GM21723 (cell line): Measurements from ENCODE around the gene SMAD2.

Source experiments
- ATAC-seq: cut with Tn5 transposase; IDR thresholded peaks from one replicate; pipeline ENCODE4 v1.9.1; 2021; ENCODE audit warnings: mild to moderate bottlenecking, moderate library complexity; ENCODE audit not compliant: unreplicated experiment

Gene SMAD2

DNA sequence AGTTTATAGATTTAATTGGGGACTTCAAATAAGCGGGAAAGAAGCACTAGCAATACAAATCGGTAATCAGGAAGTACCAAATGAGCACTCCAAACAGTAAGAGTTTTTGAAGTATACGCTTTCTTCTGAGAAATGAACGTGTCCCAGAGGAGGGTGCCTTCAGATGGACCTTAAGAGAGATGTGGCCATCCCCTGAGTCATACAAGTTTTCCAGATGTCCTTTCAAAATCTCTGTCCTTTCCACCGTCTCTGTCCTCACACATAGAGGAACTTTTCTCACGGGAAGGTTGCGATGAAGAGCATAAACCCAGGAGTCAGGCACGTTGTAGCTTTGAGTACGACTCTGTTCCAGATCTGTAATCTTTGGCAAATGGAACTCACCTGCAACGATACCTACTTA lies 1.7 kb upstream of the SMAD2 start:
- no peak for ATAC-seq

DNA sequence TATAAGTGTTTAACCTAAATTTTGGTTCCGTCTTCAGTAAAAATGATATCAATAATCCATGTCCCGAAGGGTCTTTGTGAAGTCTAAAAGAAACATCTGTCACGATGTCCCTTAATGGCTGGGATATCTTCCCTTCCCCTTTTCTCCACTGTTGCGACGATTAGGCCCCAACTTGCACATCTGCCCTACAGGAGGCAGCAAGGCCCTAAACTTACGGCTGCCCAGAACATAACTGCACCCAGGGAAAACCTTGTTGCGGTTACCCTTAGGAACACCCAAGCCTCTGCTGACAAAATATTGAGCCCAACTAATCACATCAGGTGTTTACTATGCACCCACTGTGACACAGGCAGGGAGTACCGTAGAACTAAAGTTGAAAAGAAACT lies 1.3 kb upstream of the SMAD2 start:
- no peak for ATAC-seq

DNA sequence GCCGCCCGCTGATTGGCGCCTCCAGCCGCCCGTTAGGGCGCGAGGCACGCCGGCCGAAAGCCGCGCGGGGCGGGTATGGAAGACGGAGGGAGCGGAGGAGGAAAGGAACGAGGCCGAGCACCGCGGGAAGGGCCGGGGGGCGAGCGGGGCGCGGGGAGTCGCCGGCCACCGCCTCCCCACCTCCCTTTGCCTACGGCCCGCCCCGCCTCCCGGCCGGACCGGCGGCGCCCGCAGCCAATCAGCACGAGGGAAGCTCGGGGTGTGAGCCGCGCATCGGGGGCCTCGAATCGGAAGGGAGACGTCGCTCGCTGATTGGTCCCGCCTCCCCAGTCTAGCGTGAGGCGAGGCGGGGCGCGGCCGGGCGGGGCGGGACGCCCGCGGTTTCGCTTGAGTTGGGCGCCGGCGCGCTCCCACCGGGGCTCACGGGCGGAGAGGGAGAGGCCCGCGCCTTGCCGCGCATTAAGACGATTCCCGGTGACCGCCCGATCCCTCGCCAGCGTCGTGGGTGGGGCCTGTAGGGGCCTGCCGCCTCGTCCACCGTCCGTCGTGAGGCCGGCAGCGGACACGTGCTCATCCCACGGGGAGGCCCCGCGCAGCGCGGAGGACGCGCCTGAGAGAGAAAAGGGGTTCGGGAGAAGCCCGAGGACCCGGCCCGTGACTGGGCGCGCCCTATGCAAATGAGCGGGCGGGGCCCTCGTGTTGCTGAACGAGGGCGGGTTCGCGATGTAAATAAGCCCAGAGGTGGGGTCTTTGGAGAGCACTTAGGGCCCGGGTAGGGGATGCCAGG lies 665 bp upstream of the SMAD2 start:
- peak; percentile 85 for ATAC-seq

DNA sequence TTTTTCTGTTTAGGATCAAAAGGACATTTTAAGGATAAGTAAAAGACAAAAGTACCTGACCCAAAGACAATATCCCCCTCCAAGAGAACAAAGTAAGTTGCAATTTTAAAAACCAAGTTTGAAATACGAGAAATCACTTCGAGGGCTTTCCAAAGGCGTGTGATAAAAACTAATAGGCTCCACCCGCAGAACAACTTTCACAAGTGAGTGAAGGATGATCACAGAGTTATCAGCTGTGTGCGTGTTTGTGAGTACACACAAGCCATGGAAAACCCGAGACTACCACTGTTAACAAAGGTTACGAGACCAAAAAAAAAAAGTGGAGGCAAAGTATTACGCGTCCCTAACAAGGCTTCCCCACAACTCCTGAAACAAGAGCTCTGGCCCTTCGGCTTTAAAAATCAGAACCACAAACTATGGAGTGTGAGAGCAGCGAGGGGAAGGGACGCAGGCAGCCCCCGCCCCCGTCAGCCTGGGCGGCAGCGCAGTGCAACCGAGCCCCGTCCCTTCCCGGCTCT lies 719 bp downstream of the SMAD2 start:
- ATAC-seq = no peak

DNA sequence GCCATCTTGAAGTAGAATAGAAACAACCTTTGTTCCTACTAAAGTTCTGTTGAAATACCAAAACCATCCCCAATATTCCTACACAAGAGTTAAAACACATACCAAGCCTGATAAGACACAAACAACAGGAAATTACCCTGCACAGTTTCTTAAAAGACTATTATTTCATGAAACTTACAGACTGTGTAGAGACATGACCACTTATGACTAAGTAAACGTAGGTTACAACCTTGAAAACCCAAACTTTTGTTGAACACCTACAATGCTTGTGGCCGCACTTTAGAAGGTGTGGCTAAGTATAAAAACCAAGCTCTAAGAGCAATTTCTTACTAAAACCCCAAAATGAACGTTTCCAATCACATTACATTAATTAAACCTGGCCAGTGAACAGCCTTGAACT lies 2.0 kb downstream of the SMAD2 start:
- ATAC-seq = no peak

DNA sequence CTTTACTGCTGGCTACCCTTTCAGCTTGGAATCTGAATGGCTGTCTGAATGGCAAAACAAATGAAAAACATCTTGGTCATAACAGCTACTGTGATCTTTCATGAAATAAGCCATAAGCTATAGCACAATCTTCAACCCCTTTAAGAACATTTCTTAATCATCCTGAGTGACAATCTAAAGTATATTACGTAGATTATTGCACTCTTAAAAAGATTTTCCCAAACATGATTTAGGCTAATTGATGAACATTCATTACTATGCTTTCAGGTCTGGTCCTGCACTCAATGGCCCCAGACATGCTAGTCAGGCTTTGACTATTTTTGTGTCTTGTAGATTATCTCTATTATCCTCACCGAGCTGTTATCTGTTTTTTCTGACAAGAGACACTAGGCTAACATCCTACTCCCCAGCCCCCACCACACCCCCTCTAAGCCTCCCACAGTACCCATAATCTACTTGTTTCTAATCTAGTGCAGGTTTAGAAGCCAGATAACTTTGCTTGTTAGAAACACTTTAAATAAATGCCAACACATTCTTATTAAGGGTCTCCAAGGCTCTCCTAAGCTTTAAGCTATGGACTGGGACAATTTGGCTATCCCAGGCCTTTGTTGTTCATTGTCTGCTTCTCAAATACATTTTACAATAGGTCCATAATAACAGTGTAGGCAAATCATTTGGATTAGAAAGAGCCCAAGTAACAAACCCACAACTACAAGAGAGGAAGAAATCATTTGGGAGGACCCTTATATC lies 4.2 kb downstream of the SMAD2 start:
- no peak for ATAC-seq

DNA sequence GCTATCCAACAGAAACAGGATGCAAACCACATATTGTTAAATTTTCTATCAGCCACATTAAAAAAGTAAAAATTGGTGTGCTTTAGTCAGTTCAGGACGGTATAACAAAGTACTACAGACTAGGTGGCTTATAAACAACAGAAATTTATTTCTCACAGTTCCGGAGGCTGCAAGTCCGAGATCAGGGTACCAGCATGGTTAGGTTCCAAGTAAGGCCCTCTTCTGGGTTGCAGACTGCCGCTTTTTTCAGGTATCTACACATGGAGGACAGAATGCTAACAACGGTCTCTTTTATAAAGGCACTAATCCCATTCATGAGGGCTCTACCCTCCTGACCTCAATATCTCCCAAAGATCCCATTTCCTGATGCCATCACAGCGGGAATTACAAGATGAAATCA lies 10.5 kb downstream of the SMAD2 start:
- ATAC-seq = no peak

DNA sequence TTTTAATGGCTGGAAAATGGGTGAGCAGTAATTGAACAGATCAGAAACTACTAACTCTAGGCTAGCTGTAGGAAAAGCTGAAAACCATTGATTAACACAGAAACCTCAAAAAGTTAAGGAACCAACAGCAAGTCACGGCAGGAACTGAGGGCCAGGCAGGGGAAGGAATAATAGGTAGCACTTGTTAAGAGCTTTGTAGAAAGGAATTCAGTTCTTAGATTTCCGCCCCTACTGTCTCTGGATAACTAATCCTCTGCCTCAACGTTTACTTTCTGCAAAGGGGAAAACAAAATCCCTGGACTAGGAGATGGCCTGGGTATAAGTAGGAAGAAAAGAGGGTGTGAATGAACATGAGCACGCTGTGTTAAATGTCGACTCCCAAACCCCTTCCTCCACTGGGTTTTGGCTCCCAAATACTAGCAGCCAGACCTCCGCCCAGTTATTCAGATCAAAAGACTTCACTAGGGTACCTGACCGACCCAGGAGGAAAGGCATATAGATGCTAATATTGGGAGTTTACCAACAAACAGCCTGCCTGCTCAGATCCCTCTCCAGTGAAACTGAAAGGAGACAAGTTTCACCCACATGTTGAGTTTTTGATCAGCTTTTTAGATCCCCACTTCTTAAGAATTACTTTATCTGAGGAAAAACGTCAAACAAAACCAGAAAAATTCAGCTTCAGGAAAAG lies 12.4 kb downstream of the SMAD2 start:
- ATAC-seq = peak; percentile 59

DNA sequence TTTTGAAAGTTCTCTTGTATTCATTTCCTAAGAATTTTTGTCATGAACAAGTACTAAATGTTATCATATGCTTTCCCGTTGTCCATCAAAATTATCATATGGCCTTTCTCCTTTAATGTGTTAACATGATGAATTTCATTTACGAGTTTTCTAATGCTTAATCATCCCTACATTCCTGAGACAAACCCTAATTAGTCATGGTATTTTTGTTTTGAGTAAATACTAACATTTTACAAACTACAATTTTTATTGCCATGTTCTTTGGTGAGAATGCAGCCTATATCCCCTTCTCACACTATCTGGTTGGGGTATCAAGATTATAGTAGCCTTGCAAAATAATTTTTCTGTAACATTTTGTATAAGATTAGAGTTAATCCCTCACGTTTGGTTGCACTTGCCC lies 14.5 kb downstream of the SMAD2 start:
- ATAC-seq = no peak

DNA sequence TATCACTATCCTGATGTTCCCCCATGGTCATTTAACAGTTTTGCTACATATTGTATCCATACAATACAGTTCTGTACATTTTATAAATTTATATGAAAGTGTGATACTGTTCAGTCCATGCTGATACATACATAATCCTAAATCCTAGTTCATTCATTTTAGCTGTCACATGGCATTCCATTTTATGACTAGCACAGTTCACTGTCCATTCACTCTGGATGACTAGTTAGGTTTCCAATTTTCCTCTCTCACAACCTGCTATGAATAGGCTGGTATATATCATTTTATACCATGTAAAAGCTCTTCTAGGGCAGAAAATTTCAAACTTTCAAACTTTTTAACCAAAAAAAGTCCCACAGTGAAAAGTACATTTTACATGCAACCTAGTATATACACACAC lies 15.2 kb downstream of the SMAD2 start:
- no peak for ATAC-seq

DNA sequence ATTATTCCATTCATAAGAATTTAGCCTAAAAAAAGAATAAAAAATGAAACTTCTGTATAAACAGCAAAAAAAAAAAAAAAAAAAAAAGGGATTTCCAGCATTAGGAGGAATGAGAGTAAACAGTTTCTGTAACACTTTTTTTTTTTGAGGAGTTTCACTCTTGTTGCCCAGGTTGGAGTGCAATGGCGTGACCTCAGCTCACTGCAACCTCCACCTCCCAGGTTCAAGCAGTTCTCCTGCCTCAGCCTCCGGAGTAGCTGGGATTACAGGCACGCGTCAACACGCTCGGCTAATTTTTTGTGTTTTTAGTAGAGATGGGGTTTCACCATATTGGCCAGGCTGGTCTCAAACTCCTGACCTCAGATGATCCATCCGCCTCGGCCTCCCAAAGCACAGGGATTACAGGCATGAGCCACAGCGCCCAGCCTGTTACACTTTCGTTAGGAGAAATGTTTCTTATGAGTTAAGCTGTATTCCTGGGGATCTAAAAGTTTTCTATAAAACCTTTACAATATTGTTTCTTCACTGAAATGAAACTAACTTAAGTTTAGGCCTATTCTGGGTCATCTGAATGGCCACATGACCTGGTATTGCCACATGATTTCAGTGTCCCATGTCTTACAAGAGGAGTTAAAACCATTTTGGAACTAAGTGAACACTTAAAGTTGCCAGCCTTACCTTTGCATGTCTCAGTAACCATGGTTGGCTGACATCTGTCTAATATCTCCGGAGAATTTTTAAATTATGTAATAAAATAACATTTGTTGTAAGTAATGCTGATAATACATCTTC lies 17.5 kb downstream of the SMAD2 start:
- ATAC-seq = no peak

DNA sequence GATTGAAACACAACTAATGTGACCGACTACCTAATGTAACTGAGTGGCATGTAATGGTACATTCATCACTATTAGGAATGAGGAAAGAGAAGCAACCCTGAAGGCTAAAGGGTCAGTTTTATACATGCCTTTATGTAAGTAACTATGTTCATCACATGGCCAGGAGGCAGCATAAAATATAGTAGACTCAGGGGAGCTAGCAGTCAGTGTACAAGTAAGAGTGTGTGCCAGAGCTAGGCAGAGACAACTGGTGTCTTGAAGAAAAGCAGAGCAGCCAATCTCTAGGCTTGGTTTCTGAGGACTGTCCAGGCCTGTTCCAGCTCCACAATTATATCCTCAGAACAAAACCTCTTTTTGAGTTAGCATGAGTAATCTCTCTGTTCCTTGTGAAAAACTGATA lies 18.1 kb downstream of the SMAD2 start:
- no peak for ATAC-seq

DNA sequence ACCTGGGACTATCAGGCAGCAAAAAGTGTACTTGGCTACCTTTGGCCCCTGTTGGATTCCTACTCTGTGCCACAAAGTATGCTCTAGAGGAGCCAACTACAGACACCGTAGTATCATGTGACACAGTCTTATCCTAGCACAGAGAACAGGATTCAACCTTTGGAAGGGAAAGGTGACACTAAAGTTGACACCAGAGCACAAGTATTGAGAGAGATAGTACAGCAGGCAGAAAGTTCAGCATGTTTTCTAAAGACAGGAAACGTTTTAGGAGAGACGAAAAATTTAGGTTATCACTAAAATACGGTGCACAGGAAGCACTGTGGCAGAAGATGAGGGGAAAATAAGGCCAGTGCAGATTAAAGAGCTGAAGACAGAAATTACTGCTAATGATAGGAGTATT lies 18.6 kb downstream of the SMAD2 start:
- no peak for ATAC-seq

DNA sequence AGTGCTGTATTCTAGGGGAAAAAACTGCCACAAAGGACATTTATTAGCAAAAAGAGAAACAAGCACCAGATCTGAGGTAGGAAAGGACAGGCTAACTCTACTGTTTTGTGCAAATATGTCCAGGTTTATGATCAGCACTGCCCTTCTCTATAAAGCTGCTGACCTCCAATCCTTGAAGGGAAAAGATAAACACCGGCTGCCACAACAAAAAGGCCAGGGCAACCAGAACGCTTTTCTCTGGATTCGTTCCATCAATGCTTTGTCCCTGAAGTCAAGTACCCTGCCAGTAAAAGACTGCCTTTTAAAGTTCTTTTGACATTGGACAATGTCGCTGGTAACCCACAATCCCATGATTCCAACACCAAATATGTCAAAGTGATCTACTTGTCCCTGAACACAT lies 21.0 kb downstream of the SMAD2 start:
- no peak for ATAC-seq

DNA sequence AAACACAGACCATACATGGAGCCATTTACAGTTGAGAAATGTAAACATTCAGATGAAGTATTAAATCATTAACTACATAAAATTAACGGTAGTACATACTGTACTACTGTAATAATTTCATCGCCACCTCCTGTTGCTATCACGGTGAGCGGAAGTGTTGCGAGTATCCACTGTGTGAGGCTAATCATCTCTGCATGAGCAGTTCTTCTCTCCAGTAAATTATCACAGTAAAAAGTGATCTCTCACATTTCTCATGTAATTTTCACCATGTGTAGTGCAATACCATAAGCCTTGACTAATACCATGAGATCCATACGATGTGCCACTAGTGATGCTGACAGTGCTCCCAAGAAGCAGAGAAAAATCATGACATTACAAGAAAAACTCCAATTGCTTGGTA lies 21.9 kb downstream of the SMAD2 start:
- no peak for ATAC-seq

DNA sequence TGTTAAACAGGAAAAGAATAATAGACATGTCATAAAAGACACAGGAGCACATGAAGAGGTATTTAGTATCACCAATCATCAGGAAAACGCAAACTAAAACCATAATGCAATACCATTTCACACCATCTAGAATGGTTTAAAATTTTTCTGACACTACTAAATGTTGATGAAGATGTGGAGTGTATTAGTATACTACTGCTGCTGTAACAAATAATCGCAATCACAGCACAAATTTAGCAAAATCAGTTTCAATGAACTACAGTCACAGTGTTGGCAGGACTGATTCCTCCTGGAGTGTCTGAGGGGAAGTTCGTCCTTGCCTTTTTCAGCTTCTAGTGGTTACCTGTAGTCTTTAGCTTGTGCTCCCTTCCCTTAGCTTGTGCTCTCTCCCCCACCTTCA lies 24.1 kb downstream of the SMAD2 start:
- no peak for ATAC-seq

DNA sequence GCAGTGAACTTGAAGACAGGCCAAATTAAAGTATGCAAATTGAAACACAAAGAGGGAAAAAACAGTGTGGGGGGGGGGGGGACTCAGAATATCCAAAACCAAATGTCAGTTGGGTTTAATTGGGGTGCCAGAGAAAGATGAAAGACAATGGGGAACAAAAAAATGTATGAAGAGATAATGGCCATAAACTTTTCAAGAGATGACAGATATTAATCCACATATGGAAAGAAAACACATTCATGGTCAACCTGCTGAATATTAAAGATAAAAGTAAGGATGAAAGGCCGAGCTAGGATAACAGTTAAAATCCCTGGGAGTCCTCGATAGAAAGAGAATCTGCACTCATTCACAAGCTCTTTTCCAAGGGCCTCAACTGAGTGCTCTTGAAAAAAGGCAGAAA lies 26.6 kb downstream of the SMAD2 start:
- no peak for ATAC-seq

DNA sequence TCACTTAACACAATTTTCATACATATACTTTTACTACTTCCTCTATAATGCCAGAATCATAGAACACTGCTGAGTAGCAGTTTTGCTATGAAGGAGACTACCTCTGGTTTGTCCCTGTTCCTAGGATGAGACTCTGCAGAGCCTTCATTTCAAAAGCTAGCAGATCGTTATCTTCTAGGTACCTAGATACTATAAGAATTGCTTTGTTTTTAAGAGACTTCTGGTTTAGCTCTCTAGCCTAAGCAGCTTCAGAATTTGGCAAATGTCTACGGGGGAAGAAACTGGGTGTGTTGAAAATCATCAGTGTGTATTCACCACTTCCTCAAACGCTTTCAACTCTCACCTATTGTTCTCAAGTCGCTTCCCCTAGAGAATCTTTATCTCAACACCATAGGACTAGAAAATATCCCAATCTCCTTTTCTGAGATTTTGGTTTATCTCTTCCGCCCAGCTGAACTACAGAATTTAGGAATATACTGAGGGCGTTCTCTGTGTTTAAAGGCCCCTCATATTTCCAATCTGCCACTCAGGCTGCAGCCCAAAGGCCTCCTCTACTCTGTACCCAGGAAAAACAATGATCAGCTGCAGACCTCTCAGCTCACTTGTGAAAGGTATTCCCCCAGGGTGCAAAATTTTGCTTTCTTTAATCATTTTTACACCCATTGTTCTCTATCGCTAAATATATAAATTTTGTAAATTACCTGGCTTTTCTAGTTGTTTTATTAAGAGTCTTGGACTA lies 28.7 kb downstream of the SMAD2 start:
- peak; percentile 91 for ATAC-seq

DNA sequence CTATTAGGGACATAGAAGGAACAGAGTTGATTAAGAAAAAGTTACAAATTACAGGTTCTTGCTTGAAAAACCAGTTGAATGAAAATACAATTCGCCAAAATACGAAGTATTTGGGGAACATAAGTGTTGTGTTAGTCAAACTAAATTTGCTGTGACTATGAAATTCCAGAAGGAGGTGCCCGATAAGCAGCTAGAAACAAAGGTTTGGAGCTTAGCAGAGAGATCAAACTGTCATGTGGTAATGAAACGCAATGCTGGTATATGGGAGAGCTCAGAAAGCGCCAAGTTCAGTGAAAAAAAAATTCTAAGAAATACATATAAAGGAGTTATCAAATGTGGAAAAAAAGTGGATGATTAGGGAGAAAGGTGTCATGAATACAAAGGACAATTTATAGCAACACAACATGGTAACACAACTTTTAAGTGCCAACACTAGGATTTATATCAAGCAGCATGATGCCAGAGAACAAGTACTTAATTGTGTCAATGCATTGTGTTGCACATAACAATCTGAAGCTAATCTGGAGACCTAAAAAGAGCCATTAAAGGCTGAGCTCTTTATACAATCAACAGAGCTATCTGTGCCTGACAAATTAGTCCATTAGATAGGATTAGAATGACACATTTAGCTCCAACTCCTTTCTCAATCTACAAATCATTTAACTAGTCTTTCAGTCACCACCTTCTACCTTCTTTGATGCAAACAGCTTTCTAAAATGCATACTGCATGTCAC lies 31.2 kb downstream of the SMAD2 start:
- no peak for ATAC-seq

DNA sequence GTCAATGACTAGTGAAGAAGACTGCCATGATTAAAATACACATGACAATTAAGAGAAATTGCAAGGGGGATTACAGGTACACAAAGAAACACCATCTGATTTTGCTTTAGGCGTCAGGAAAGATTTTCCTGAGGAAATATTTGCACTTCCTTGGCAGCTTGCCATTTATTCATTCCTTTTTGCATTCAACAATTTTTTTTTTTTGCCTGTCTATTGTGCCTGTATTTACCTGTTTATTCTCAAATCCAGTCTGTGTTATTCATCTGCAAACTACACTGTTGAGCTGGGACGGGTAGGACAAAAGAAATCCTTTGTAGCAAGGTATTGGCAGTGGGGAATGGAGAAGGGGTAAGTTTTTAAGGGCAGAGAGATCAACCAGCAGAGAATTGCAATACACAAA lies 31.8 kb downstream of the SMAD2 start:
- no peak for ATAC-seq
